ENCODE results near the gene MSX2. TPM values are rescaled to one million over a fixed set of nuclear protein-coding genes. Genes with fewer than 3 reads are reported as not detected.

The MSX2 gene
- polyA plus RNA-seq, 3 donors: 0.14 TPM; not detected in 2

DNA sequence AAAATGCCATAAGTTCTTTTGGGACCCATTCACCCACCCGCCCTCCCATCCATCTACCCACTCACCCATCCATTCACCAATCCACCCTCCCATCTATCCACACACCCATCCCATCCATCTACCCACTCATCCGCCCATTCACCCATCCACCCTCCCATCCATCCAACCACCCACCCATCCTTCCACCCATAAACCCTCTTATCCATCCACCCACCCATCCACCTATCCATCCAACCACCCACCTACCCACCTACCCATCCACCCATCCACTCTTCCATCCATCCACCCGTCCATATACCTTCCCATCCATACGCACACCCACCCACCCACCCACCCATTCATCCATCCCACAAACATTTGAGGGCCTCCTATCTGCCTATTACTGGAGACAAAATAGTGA, 43.3 kb downstream of the MSX2 start:
- H3K27me3 Mint-ChIP-seq (ENCODE audit: low read depth in 3 of 3): peaks cover 1 to 3% (median 3%) of the 10 kb centered on the region in 3 donors
- no peaks in the 10 kb centered on the region for H3K36me3 Mint-ChIP-seq
- H3K9me3 ChIP-seq (replicated peaks in 1 of 2; ENCODE audit: control insufficient read depth in 1 of 2, insufficient read depth in 1 of 2, low read length in 2 of 2): peaks cover 0 to 3% of the 10 kb centered on the region in 2 donors
- no peaks in the 10 kb centered on the region for H3K27me3 ChIP-seq (ENCODE audit: control insufficient read depth in 2 of 2, insufficient read depth in 2 of 2, low read length in 2 of 2)
- no peaks in the 10 kb centered on the region for H3K36me3 ChIP-seq (replicated peaks in 1 of 2; ENCODE audit: control insufficient read depth in 1 of 2, insufficient read depth in 2 of 2, low read length in 2 of 2)
- H3K9ac ChIP-seq (ENCODE audit: insufficient read depth, low read length, poor library complexity, severe bottlenecking): no peak overlapping the region
- no peak overlapping the region for H3K27ac Mint-ChIP-seq
- intact Hi-C loops (cut with micrococcal nuclease): no loop called here
- H3K4me1 ChIP-seq (ENCODE audit: control insufficient read depth in 1 of 2, insufficient read depth in 2 of 2, low read length in 2 of 2): no peaks in the 10 kb centered on the region
- TF ChIP-seq CTCF (IDR thresholded peaks at IDR 0.05): no peak
- no peak for DNase-seq
- no peak overlapping the region for H3K4me3 Mint-ChIP-seq
- no peaks in the 10 kb centered on the region for H3K79me2 ChIP-seq (ENCODE audit: insufficient read depth, low read length)
- no peaks in the 10 kb centered on the region for H3K4me1 Mint-ChIP-seq
- 0% methylated on average over 1 of the region's 4 CpGs for whole genome bisulfite sequencing (ENCODE audit: insufficient coverage)
- H3K4me3 ChIP-seq (replicated peaks in 1 of 3; ENCODE audit: low read depth in 2 of 3, low read length in 3 of 3): no peak overlapping the region
- H3K9me3 Mint-ChIP-seq: peaks cover 2 to 7% (median 3%) of the 10 kb centered on the region in 7 donors
- no peak overlapping the region for H3K4me2 ChIP-seq (replicated peaks; ENCODE audit: extremely low read depth, low read length, poor library complexity, severe bottlenecking)
- no peak overlapping the region for H3K27ac ChIP-seq (ENCODE audit: low read depth in 1 of 2, low read length in 2 of 2)
- H4K20me1 ChIP-seq (ENCODE audit: insufficient read depth, low read length): no peaks in the 10 kb centered on the region
- H2AFZ ChIP-seq (ENCODE audit: insufficient read depth, low read depth, low read length, poor library complexity, severe bottlenecking): no peak overlapping the region

DNA sequence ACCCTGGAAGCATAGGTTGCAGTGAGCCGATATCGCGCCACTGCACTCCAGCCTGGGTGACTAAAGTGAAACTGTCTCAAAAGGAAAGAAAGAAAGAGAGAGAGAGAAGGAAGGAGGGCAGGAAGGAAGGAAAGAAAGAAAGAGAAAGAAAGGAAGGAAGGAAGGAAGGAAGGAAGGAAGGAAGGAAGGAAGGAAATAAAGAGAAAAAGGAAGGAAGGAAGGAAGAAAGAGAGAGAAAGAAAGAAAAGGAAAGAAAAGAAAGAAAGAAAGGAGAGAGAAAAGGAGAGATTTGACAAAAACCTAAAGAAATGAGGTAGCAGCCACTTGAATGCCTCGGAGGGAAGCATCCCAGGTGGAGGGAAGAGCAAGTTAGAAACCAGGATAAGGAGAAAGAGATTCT, 44.6 kb downstream of the MSX2 start:
- Histone ChIP-seq H3K79me2 (ENCODE audit: insufficient read depth, low read length) (no peaks in the 10 kb centered on the region), H3K4me1 (ENCODE audit: control insufficient read depth in 1 of 2, insufficient read depth in 2 of 2, low read length in 2 of 2) (no peaks in the 10 kb centered on the region), H3K9ac (ENCODE audit: insufficient read depth, low read length, poor library complexity, severe bottlenecking) (no peak overlapping the region), H3K27me3 (ENCODE audit: control insufficient read depth in 2 of 2, insufficient read depth in 2 of 2, low read length in 2 of 2) (no peaks in the 10 kb centered on the region), H3K4me2 (replicated peaks; ENCODE audit: extremely low read depth, low read length, poor library complexity, severe bottlenecking) (no peak overlapping the region), H2AFZ (ENCODE audit: insufficient read depth, low read depth, low read length, poor library complexity, severe bottlenecking) (no peak overlapping the region), H3K27ac (ENCODE audit: low read depth in 1 of 2, low read length in 2 of 2) (no peak overlapping the region), H3K4me3 (replicated peaks in 1 of 3; ENCODE audit: low read depth in 2 of 3, low read length in 3 of 3) (no peak overlapping the region), H3K9me3 (replicated peaks in 1 of 2; ENCODE audit: control insufficient read depth in 1 of 2, insufficient read depth in 1 of 2, low read length in 2 of 2) (peaks cover 0 to 3% of the 10 kb centered on the region in 2 donors), H4K20me1 (ENCODE audit: insufficient read depth, low read length) (no peaks in the 10 kb centered on the region), H3K36me3 (replicated peaks in 1 of 2; ENCODE audit: control insufficient read depth in 1 of 2, insufficient read depth in 2 of 2, low read length in 2 of 2) (no peaks in the 10 kb centered on the region)
- peaks cover 1 to 3% (median 3%) of the 10 kb centered on the region in 3 donors for H3K27me3 Mint-ChIP-seq (ENCODE audit: low read depth in 3 of 3)
- 89% methylated on average over 4 of the region's 4 CpGs for WGBS (ENCODE audit: insufficient coverage)
- intact Hi-C loops (cut with micrococcal nuclease): no loop called here
- H3K27ac Mint-ChIP-seq: no peak overlapping the region
- H3K4me1 Mint-ChIP-seq: no peaks in the 10 kb centered on the region
- no peaks in the 10 kb centered on the region for H3K36me3 Mint-ChIP-seq
- no peak for DNase-seq
- peaks cover 2 to 8% (median 4%) of the 10 kb centered on the region in 7 donors for H3K9me3 Mint-ChIP-seq
- H3K4me3 Mint-ChIP-seq: no peak overlapping the region
- no peak for TF ChIP-seq CTCF (IDR thresholded peaks at IDR 0.05)
